GM18498 (cell line): Measurements from ENCODE around the gene RIMS3.

Experiments used
- ATAC-seq: cut with Tn5 transposase; IDR thresholded peaks from one replicate; pipeline ENCODE4 v1.9.1; 2021; ENCODE audit warnings: mild to moderate bottlenecking, moderate library complexity; ENCODE audit not compliant: unreplicated experiment

Gene RIMS3

GRCh38 chr1:40691538-40692428 lies 26.3 kb upstream of the RIMS3 start, which contains the start of gene NFYC:
NFYC (plus strand) TSS chr1:40691704; CDS start chr1:40738844, 47,140 bp downstream.
- peak; percentile 80 for ATAC-seq

- no peak for ATAC-seq
These were observed 25.5 kb upstream of the RIMS3 start for GRCh38 chr1:40690771-40691537.

- ATAC-seq = no peak
These were observed 24.3 kb upstream of the RIMS3 start for GRCh38 chr1:40689737-40690136.

GRCh38 chr1:40687661-40688060 lies 22.2 kb upstream of the RIMS3 start:
- ATAC-seq = no peak

GRCh38 chr1:40687059-40687458 lies 21.6 kb upstream of the RIMS3 start:
- no peak for ATAC-seq

GRCh38 chr1:40684669-40685068 lies 19.2 kb upstream of the RIMS3 start:
- no peak for ATAC-seq

GRCh38 chr1:40679165-40679953 lies 13.9 kb upstream of the RIMS3 start:
- ATAC-seq = no peak

- no peak for ATAC-seq
These were observed 11.0 kb upstream of the RIMS3 start for GRCh38 chr1:40676501-40676900.

- ATAC-seq = no peak
These were observed 8.0 kb upstream of the RIMS3 start for GRCh38 chr1:40673452-40673851.

- peak; percentile 59 for ATAC-seq
These were observed 3.5 kb upstream of the RIMS3 start for GRCh38 chr1:40668769-40669525.

GRCh38 chr1:40664791-40665190 lies 691 bp downstream of the RIMS3 start:
- no peak for ATAC-seq

GRCh38 chr1:40664167-40664537 lies 1.3 kb downstream of the RIMS3 start:
- no peak for ATAC-seq

- ATAC-seq = no peak
These were observed 1.9 kb downstream of the RIMS3 start for GRCh38 chr1:40663324-40664166.

- no peak for ATAC-seq
These were observed 2.6 kb downstream of the RIMS3 start for GRCh38 chr1:40662864-40663263.

- no peak for ATAC-seq
These were observed 3.3 kb downstream of the RIMS3 start for GRCh38 chr1:40662151-40662550.

- no peak for ATAC-seq
These were observed 3.8 kb downstream of the RIMS3 start for GRCh38 chr1:40661678-40662077.

- no peak for ATAC-seq
These were observed 5.9 kb downstream of the RIMS3 start for GRCh38 chr1:40659649-40659947.

GRCh38 chr1:40658751-40659648 lies 6.5 kb downstream of the RIMS3 start:
- no peak for ATAC-seq

GRCh38 chr1:40657046-40657445 lies 8.4 kb downstream of the RIMS3 start:
- ATAC-seq = no peak
